ENCODE measurements around the gene KRTAP10-1.
A peak's percentile ranks its signal among the peaks of the same experiment; 100 is the strongest.

The KRTAP10-1 gene

DNA sequence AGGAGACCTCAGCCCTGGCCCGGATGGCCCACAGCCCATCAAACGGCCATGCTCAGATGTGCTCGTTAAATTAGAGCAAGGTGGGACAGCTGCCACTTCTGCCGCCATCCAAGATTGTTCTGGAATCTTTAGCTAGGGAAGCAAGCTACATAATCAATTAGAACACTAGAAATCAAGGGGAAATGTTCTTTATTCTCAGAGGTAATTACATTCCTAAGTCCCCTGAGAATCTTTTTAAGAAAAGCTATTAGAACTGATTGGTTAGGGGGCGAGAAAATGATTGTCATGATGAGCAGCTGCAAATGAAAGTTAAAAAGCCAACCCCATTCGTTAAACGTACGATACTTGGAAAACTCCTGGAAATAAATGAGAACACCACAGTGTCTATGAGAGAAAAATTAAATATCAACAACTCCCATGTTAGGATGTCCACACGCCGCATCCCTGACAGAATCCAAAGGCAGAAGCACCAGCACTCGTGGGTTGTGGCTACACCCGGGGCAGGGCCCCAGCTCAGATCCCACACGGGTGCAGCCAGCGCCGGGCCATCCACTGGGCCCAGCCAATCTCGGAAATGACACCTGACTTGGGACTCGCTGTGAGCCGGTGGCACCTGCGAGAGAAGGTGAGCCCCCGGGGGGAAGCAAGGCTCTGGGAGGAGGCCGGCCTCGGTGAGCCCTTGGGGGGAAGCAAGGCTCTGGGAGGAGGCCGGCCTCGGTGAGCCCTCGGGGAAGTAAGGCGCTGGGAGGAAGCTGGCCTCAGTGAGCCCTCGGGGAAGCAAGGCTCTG is 37.6 kb downstream of the KRTAP10-1 start:
- DNase-seq (ENCODE audit: low read depth) = no peak

DNA sequence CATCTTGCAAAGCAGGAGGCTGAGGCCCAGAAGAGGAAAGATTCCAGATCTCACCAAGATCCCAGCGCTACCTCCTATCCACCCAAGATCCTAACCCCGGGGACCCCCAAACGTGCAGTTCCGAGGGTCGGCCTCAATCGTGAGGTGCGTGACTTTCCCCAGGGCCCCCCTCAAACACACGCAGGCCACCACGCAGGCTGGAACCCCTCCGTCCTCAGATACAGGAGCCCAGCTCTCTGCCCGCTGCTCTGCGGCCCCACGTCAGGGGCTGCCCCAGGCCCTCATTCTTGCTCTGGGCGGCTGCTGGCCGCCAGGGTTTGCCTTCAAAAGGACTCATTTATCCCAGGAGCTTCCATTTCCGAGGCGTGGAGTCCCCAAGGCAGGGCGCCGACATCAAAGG is 39.9 kb downstream of the KRTAP10-1 start:
- DNase-seq (ENCODE audit: low read depth) = no peak

GRCh38 chr21:44499631-44500030 is 40.4 kb downstream of the KRTAP10-1 start:
- DNase-seq (ENCODE audit: low read depth) = no peak

- DNase-seq (ENCODE audit: low read depth) = no peak
These were observed 40.8 kb downstream of the KRTAP10-1 start for GRCh38 chr21:44499211-44499560.

GRCh38 chr21:44498280-44499210 is 41.5 kb downstream of the KRTAP10-1 start:
- DNase-seq (ENCODE audit: low read depth) = no peak

GRCh38 chr21:44497703-44498126 is 42.3 kb downstream of the KRTAP10-1 start:
- DNase-seq (ENCODE audit: low read depth) = peak; percentile 26

- no peak for DNase-seq (ENCODE audit: low read depth)
These were observed 43.1 kb downstream of the KRTAP10-1 start for GRCh38 chr21:44496564-44497550.

GRCh38 chr21:44495611-44496563 is 44.1 kb downstream of the KRTAP10-1 start:
- no peak for DNase-seq (ENCODE audit: low read depth)

GRCh38 chr21:44494956-44495355 is 45.0 kb downstream of the KRTAP10-1 start:
- DNase-seq (ENCODE audit: low read depth) = no peak

GRCh38 chr21:44494418-44494817 is 45.6 kb downstream of the KRTAP10-1 start:
- no peak for DNase-seq (ENCODE audit: low read depth)

- no peak for DNase-seq (ENCODE audit: low read depth)
These were observed 47.2 kb downstream of the KRTAP10-1 start for GRCh38 chr21:44492567-44493385.

DNA sequence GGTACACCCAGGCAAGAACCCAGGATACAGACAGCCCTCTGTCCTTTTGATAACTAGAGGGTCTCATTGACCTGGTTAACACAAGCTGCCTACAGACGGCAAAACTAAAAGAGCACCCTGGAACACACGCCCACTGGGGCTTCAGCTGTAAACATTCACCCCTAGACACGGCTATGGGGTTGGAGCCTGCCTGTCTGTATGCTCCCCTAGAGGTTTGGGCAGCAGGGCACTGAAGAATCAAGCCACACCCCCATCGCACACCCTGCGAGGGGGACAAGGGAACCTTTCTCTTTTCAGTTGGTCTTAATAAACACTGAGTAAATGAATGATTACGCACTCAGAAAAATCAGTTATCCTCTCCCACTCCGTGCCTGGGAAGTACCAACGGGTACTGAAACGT is 49.2 kb downstream of the KRTAP10-1 start:
- DNase-seq (ENCODE audit: low read depth) = no peak

DNA sequence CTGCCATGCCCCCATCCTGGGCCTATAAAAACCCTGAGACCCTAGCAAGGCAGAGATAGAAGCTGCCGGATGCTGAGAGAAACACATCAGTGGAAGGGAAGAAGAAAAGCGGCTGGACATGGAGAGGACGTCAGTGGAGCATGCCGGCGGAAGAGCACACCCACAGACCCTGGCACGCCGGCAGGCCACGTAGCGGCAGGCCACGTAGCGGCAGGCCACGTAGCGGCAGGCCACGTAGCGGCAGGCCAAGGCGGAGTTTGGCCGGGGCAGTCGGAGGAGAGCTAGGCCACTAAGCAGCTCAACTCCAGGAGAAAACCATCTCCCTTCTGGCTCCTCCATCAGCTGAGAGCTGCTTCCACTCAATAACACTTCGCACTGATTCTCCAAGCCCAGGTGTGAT is 49.6 kb downstream of the KRTAP10-1 start:
- DNase-seq (ENCODE audit: low read depth) = no peak

DNA sequence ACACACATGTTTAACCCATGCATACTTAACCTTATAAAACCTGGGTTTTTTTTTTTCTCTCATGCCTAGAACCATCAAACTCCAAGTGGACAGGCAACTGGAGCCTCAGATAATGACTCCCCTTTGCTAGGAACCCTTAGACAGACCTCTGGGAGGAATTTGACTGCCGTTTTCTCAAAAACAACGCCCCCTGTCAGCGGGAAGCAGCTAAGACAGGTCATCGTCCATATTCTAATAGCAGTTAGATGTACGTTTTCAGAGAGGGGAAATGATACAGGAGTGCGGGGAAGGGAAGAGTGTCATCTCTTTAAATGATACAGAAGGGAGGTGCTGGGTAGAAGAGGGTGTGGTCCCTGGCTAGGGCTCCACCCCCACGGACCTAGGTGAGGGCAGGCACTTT is 50.0 kb downstream of the KRTAP10-1 start:
- no peak for DNase-seq (ENCODE audit: low read depth)

Measured in fibroblast of gingiva (primary cell).